Thyroid gland (tissue), 4 donors: ENCODE measurements around the gene MED19. TPM values are rescaled to one million over a fixed set of nuclear protein-coding genes. Genes with fewer than 3 reads are reported as not detected.
"Not testable (repeated sequence)": the region's sequence is repeated elsewhere in the genome, so short reads cannot be mapped to it uniquely, and the experiment has no call there.

Experiments
- DNase-seq, 2 donors: peaks; one replicate each; pipeline ENCODE4 v3.0.0-alpha.2; 2019
- H3K27ac ChIP-seq, 3 donors: fragments of 200-600 bp; sonication (generic); 1 replicate in 2 of 3; 2 replicates in 1 of 3; pipeline ENCODE4 v1.5.1; 2016 to 2019; ENCODE audit warnings: mild to moderate bottlenecking in 1 of 3, moderate library complexity in 1 of 3
- H3K27me3 ChIP-seq: fragments of 200-600 bp; sonication (generic); one replicate; pipeline ENCODE4 v1.5.1; 2019
- H3K36me3 ChIP-seq, 2 donors: fragments of 200-600 bp; sonication (generic); one replicate each; pipeline ENCODE4 v1.5.1; 2016 to 2019
- H3K4me1 ChIP-seq, 2 donors: fragments of 200-600 bp; sonication (generic); one replicate each; pipeline ENCODE4 v1.5.1; 2017 to 2019
- H3K4me3 ChIP-seq, 3 donors: fragments of 200-600 bp; sonication (generic); replicated peaks in 1 of 3; 1 replicate in 2 of 3; 2 replicates in 1 of 3; pipeline ENCODE4 v1.5.1; 2016; ENCODE audit warnings: mild to moderate bottlenecking in 1 of 3
- H3K9me3 ChIP-seq: fragments of 200-600 bp; sonication (generic); one replicate; pipeline ENCODE4 v1.5.1; 2017
- POLR2A ChIP-seq, 2 donors: fragments of 450-650 bp; IDR thresholded peaks; one replicate each; pipeline ENCODE4 v1.6.1; 2017; ENCODE audit warnings: antibody characterized with exemption in 2 of 2, mild to moderate bottlenecking in 2 of 2, moderate library complexity in 1 of 2
- WGBS, 2 donors: methylation state at CpG; one replicate each; pipeline ENCODE4 v1.1.5; 2017; 5-methylcytosine and 5-hydroxymethylcytosine counted together
- intact Hi-C: fragments of 100-400 bp; cut with DNase I; formaldehyde crosslinking; loops from one replicate; pipeline ENCODE4 v1.15.1; 2023
- total RNA-seq, 4 donors: library from RNA; depleted of rRNA; stranded (reverse); fragments of >200 nt; gene quantifications; one replicate each; pipeline ENCODE4 v1.2.3, GENCODE V29; 2016
- TF ChIP-seq, protein P1 (sequence below), 6 experiments: fragments of 200-600 bp in 3 of 6; fragments of 450-650 bp in 3 of 6; sonication (generic) in 3 of 6; IDR thresholded peaks; one replicate each; pipeline ENCODE4 v1.5.1; 2016 to 2019; ENCODE audit warnings: antibody characterized with exemption in 6 of 6, mild to moderate bottlenecking in 2 of 6, inconsistent platforms in 1 of 6, moderate library complexity in 1 of 6

The MED19 gene
- total RNA-seq, 4 donors from 2014 or later: 24.6 to 38.1 (median 35.6) TPM

DNA sequence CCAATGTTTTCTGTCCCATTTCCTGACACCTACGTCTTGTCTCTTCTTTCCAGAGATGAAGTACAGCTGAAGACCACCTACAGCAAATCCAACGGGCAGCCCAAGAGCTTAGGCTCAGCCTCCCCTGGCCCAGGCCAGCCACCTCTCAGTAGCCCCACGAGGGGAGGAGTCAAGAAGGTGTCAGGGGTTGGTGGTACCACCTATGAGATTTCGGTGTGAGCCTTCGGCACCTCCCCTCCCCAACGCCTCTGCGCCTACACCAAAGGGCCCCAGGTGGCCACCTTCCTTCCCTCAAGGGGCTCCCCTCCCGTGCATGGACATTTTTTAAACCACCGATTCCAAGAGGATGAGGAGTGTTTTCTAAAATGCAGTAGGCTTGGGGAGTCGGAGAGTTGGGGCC lies 12.2 kb downstream of the MED19 start:
- Histone ChIP-seq H3K27me3 (no peaks in the 10 kb centered on the region), H3K4me1 (peaks cover 10 to 16% of the 10 kb centered on the region in 2 donors), H3K9me3 (no peaks in the 10 kb centered on the region), H3K4me3 (no peak overlapping the region), H3K27ac (no peak overlapping the region), H3K36me3 (peaks cover 54 to 64% of the 10 kb centered on the region in 2 donors)
- WGBS, 2 donors: 88 to 91% methylated on average over 10 of the region's 10 CpGs
- TF ChIP-seq, protein P1, sequence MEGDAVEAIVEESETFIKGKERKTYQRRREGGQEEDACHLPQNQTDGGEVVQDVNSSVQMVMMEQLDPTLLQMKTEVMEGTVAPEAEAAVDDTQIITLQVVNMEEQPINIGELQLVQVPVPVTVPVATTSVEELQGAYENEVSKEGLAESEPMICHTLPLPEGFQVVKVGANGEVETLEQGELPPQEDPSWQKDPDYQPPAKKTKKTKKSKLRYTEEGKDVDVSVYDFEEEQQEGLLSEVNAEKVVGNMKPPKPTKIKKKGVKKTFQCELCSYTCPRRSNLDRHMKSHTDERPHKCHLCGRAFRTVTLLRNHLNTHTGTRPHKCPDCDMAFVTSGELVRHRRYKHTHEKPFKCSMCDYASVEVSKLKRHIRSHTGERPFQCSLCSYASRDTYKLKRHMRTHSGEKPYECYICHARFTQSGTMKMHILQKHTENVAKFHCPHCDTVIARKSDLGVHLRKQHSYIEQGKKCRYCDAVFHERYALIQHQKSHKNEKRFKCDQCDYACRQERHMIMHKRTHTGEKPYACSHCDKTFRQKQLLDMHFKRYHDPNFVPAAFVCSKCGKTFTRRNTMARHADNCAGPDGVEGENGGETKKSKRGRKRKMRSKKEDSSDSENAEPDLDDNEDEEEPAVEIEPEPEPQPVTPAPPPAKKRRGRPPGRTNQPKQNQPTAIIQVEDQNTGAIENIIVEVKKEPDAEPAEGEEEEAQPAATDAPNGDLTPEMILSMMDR (IDR thresholded peaks at IDR 0.05): no peak
- TF ChIP-seq POLR2A (IDR thresholded peaks at IDR 0.05): no peak
- DNase-seq: no peak
- intact Hi-C loops: no loop called here

DNA sequence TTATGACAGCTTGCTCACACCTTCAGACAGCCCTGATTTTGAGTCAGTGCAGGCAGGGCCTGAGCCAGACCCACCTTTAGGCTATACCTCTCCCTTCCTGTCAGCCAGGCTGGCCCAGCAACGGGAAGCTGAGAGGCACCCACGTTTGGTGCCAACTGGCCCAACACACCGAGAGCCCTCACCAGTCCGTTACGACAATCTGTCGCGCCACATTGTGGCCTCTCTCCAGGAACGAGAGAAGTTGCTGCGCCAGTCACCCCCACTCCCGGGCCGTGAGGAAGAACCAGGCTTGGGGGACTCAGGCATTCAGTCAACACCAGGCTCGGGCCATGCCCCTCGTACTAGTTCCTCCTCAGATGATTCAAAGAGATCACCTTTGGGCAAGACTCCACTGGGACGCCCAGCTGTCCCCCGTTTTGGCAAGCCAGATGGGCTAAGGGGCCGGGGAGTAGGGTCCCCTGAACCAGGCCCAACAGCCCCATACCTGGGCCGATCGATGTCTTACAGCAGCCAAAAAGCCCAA lies 13.1 kb downstream of the MED19 start:
- WGBS, 2 donors: 93 to 96% methylated on average over 15 to 18 of the region's 18 CpGs
- no peak for DNase-seq
- Histone ChIP-seq H3K9me3 (no peaks in the 10 kb centered on the region), H3K4me3 (no peak overlapping the region), H3K36me3 (peaks cover 63 to 71% of the 10 kb centered on the region in 2 donors), H3K4me1 (peaks cover 6 to 8% of the 10 kb centered on the region in 2 donors), H3K27me3 (no peaks in the 10 kb centered on the region), H3K27ac (no peak overlapping the region)
- intact Hi-C loops: no loop called here
- TF ChIP-seq, protein P1 (IDR thresholded peaks at IDR 0.05): no peak
- TF ChIP-seq POLR2A (IDR thresholded peaks at IDR 0.05): no peak

DNA sequence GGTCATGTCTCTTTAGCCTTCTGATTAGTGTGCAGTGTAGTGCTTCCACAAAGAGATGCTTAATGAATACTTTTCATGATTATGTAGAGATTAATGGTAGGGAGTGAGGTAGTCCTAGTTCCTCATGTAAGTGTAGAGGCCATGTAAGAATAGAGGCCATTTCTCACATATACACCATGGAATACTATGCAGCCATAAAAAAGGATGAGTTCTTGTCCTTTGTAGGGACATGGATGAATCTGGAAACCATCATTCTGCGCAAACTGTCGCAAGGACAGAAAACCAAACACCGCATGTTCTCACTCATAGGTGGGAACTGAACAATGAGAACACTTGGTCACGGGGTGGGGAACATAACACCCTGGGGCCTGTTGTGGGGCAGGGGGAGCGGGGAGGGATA lies 21.5 kb downstream of the MED19 start:
- intact Hi-C loops, H3K9me3 ChIP-seq, DNase-seq, H3K27me3 ChIP-seq, H3K4me1 ChIP-seq, H3K27ac ChIP-seq, H3K4me3 ChIP-seq: not testable (repeated sequence)
- peaks cover 71 to 83% of the 10 kb centered on the region in 2 donors for H3K36me3 ChIP-seq
- WGBS, 2 donors: 96 to 99% methylated on average over 5 of the region's 5 CpGs

DNA sequence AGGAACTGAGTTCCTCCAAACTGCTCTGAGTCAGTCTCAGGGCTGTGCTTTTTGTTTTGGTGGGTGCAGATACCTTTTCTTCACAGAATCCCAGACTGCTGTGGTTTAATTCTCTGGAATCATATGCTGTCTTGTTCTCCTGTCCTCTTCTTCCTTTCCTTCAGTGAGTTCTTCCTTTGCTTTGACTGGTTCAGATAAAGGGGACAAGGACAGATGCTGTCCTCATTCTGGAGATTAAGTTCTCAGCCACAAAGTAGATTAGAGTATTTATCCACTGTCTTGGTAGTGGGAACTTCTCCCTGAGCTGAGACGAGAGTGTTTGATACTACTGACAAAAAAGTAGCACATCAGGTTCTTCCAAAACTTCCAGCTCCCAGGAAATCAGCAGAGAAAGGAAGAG lies 30.8 kb downstream of the MED19 start:
- H3K36me3 ChIP-seq: peaks cover 19 to 25% of the 10 kb centered on the region in 2 donors
- 53 to 77% methylated on average over 1 of the region's 1 CpG for WGBS, 2 donors

DNA sequence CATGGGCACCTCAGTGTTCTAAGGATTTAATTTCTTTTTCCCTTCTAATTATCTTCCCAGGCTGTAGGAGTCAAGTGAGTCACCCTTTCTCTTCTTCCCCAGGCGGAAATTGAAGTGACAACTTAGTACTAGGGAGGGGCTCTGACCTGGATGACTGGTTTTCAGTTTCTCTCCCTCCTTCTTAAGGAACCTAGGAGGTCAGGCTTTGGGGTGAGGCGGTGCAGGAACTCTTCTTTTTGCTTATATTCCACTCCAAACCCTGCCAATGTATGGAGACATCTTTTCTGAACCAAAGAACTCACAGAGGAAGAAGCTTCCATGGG lies 31.5 kb downstream of the MED19 start:
- Histone ChIP-seq H3K4me1 (peaks cover 9 to 20% of the 10 kb centered on the region in 2 donors), H3K36me3 (peaks cover 19 to 23% of the 10 kb centered on the region in 2 donors), H3K27me3 (no peaks in the 10 kb centered on the region), H3K9me3 (no peaks in the 10 kb centered on the region), H3K4me3 (no peak overlapping the region), H3K27ac (no peak overlapping the region)
- no peak for DNase-seq
- 71 to 81% methylated on average over 2 of the region's 2 CpGs for WGBS, 2 donors
- intact Hi-C loops: no loop called here
- TF ChIP-seq, protein P1 (IDR thresholded peaks at IDR 0.05): no peak
- no peak for TF ChIP-seq POLR2A (IDR thresholded peaks at IDR 0.05)

More for the DNA sequence above, 30.8 kb downstream of the MED19 start:
- peaks cover 4 to 13% of the 10 kb centered on the region in 2 donors for H3K4me1 ChIP-seq
- H3K27me3 ChIP-seq: no peaks in the 10 kb centered on the region
- no peak for TF ChIP-seq POLR2A (IDR thresholded peaks at IDR 0.05)
- TF ChIP-seq, protein P1 (IDR thresholded peaks at IDR 0.05): no peak
- intact Hi-C loops: no loop called here
- no peak overlapping the region for H3K27ac ChIP-seq
- H3K9me3 ChIP-seq: no peaks in the 10 kb centered on the region
- DNase-seq: no peak
- H3K4me3 ChIP-seq: no peak overlapping the region
